OCI-LY7 (cell line): ENCODE measurements around the gene FOXP1.

Experiments used
- CTCF ChIP-seq: fragments of 200-600 bp; sonication (generic); conservative IDR thresholded peaks from 2 replicates; pipeline ENCODE4 v1.5.1; 2014; ENCODE audit warnings: mild to moderate bottlenecking, antibody characterized with exemption, low read length, moderate library complexity, mixed read lengths
- EZH2phosphoT487 ChIP-seq: fragments of 200-600 bp; sonication (generic); IDR thresholded peaks from 2 replicates; pipeline ENCODE4 v1.6.1; 2018; ENCODE audit warnings: low read depth, borderline replicate concordance, mild to moderate bottlenecking, mixed run types, antibody characterized with exemption, low read length, moderate library complexity, mixed read lengths

GRCh38 chr3:71308836-71309235, 274.7 kb downstream of the FOXP1 start:
- no peak for TF ChIP-seq EZH2phosphoT487
- no peak for TF ChIP-seq CTCF
